SJCRH30 (cell line): ENCODE results near the gene KBTBD13. TPM values are rescaled to one million over a fixed set of nuclear protein-coding genes. Genes with fewer than 3 reads are reported as not detected.
"Not testable (repeated sequence)": the region's sequence is repeated elsewhere in the genome, so short reads cannot be mapped to it uniquely, and the experiment has no call there.

Source experiments
- DNase-seq, 2 experiments: peaks; one replicate each; pipeline ENCODE4 v3.0.0-alpha.2; 2015 to 2020
- H3K27ac ChIP-seq: fragments of 250-450 bp; sonication (Bioruptor Pico); 2 replicates; pipeline ENCODE4 v1.5.1; 2020; ENCODE audit warnings: mild to moderate bottlenecking, moderate library complexity
- H3K27me3 ChIP-seq: fragments of 250-450 bp; sonication (Bioruptor Pico); 2 replicates; pipeline ENCODE4 v1.5.1; 2020; ENCODE audit warnings: mild to moderate bottlenecking, moderate library complexity
- H3K36me3 ChIP-seq: fragments of 250-450 bp; sonication (Bioruptor Pico); 2 replicates; pipeline ENCODE4 v1.5.1; 2020; ENCODE audit warnings: mild to moderate bottlenecking, moderate library complexity
- H3K4me1 ChIP-seq: fragments of 250-450 bp; sonication (Bioruptor Pico); 2 replicates; pipeline ENCODE4 v1.5.1; 2020; ENCODE audit warnings: mild to moderate bottlenecking, moderate library complexity
- H3K4me3 ChIP-seq: fragments of 250-450 bp; sonication (Bioruptor Pico); 2 replicates; pipeline ENCODE4 v1.5.1; 2020; ENCODE audit warnings: mild to moderate bottlenecking, moderate library complexity
- H3K9me3 ChIP-seq: fragments of 250-450 bp; sonication (Bioruptor Pico); replicated peaks from 2 replicates; pipeline ENCODE4 v1.5.1; 2020; ENCODE audit warnings: mild to moderate bottlenecking, moderate library complexity
- total RNA-seq: library from RNA; depleted of rRNA; stranded (reverse); fragments of >200 nt; shearing (Covaris generic); gene quantifications from 2 replicates; pipeline ENCODE4 v1.2.3, GENCODE V29; 2014

The KBTBD13 gene
- total RNA-seq, 1 experiment from 2014 or later, result 0.08 TPM

DNA sequence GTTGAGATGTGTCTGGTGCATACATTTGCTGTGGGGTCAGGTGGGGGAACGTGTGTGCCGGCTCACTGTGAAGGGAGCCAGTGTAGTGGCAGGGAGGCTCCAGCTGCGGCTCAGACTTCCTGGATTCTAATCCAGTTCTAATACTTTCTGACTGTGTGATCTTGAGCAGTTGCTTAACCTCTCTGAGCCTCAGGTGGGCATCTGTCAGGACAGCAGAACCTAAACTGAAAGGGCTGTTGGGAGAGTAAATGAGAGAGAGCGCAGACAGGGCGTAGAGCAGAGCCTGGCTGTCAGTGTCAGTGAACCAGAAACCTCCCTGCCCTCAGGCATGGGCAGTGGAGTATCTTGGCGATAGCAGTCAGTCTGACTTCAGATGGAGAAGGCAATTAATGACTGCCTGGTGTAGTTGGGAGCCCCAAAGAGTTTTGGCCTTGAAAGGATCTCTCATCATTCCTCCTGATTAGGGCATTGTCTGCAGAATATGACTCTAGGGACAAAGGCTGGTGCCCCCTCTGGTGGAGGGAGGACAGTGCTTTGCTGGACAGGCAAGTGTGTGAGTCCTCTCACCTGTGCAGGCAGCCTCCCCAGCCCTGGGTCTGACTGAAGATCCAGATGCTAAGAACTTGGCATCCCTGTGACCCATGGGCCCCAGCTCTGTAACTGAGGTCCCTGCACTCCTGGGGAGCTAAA lies 9.6 kb downstream of the KBTBD13 start:
- peak in 1 of 2 experiments; percentile 41 for DNase-seq
- H3K27me3 ChIP-seq, result no peaks in the 10 kb centered on the region

GRCh38 chr15:65086680-65087111 lies 10.2 kb downstream of the KBTBD13 start:
- H3K27me3 ChIP-seq, result no peaks in the 10 kb centered on the region
- peaks cover 55% of the 10 kb centered on the region for H3K4me1 ChIP-seq
- H3K4me3 ChIP-seq, result no peak overlapping the region
- no peak overlapping the region for H3K27ac ChIP-seq
- DNase-seq, result peak; percentile 38 to 39
- H3K36me3 ChIP-seq, result no peaks in the 10 kb centered on the region
- no peaks in the 10 kb centered on the region for H3K9me3 ChIP-seq

More for the DNA sequence above, 9.6 kb downstream of the KBTBD13 start:
- peaks cover 57% of the 10 kb centered on the region for H3K4me1 ChIP-seq
- no peaks in the 10 kb centered on the region for H3K9me3 ChIP-seq
- H3K4me3 ChIP-seq, result no peak overlapping the region
- no peaks in the 10 kb centered on the region for H3K36me3 ChIP-seq
- H3K27ac ChIP-seq, result no peak overlapping the region

DNA sequence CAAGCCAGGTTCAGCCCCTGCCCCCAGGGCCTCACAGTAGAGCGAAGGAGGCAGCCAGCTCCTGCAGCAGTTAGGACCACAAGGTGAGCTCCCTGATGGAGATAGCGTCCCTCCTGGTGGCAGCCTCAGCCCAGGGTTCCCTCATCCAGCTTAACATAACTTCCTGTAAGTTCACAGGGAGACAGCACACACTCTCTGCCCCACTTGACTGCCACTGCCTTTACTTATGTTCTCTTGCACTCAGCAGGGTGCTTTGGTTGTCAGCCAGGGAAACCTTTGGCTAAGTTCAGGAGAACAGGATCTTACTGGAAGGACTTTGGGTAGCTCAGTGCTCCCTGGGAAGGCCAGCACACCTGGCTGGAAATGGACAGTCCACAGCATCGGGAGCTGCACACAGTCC lies 10.9 kb downstream of the KBTBD13 start:
- H3K4me3 ChIP-seq, result no peak overlapping the region
- H3K36me3 ChIP-seq, result no peaks in the 10 kb centered on the region
- no peaks in the 10 kb centered on the region for H3K27me3 ChIP-seq
- H3K9me3 ChIP-seq, result no peaks in the 10 kb centered on the region
- no peak overlapping the region for H3K27ac ChIP-seq
- peaks cover 48% of the 10 kb centered on the region for H3K4me1 ChIP-seq
- no peak for DNase-seq

DNA sequence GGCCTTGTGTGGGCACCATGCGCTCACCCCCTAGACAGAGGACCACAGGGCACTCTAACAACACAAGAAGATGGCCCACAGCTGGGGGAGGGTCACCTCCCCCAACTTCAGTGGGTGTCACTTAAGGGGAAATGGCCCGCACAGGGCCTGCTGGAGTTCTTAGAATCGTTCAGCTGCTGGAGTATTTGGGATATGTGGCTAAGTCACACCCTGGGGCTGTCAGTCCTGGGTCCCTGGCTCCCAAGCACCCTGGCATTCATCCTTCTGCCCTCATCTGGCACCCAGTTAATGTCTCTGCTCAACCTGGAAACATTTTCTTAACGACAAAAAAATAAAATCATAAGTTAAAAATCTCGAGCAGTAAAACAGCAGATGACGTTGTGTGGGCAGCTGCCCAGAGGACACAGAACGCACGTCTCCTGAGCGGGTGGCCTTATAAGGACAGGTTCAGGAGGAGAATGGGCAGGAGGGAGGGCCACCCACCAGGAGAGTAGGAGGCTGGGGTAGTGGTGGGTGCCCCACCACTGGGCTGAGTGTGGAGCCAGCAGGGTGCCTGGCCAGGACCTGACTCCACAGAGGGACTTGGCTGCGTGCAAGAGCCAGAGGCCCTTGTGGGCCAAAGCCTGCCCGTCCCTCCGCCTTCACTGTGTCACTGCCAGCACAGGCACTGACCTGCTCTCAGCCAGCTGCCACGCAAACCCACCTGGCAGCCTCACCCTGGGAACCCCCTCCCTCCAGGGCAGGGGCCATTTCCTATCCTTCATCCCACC lies 11.5 kb downstream of the KBTBD13 start:
- Histone ChIP-seq H3K36me3 (no peaks in the 10 kb centered on the region), H3K27me3 (no peaks in the 10 kb centered on the region), H3K27ac (no peak overlapping the region), H3K9me3 (no peaks in the 10 kb centered on the region), H3K4me3 (no peak overlapping the region), H3K4me1 (peaks cover 41% of the 10 kb centered on the region)
- peak; percentile 32 to 36 for DNase-seq

GRCh38 chr15:65088643-65089021 lies 12.1 kb downstream of the KBTBD13 start:
- Histone ChIP-seq H3K27me3 (no peaks in the 10 kb centered on the region), H3K27ac (no peak overlapping the region), H3K36me3 (no peaks in the 10 kb centered on the region), H3K4me1 (peaks cover 35% of the 10 kb centered on the region; the same call in 1 of the 2 replicates), H3K9me3 (no peaks in the 10 kb centered on the region), H3K4me3 (no peak overlapping the region)
- no peak for DNase-seq

DNA sequence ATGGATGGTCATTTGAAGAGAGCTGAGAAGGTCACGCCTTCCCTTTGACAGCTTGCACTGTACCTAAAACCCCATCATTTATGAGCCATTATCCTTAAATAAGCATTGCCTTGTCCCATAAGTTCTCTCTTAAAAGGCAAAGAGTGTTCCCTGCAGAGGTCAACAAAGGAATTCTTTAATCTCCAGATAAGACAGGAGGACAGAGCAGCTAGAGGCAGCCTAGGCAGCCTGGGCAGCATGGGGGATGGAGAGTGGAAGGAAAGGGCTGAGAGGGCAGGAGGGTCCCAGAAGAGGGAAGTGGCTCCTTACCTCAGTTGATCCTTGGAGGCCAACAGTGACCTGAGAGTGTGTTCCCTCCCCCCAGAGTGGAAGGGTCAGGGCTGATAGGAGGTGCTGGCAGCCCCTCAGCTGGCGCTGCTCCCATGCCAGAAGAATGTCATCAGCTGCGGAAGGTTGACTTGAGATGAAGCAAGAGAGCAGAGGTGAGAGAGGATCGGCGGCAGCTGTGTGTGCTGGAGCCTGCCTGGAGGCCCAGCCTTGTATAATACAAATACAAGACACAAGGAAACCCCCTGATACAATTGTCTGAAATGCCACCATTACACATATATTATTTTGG lies 12.8 kb downstream of the KBTBD13 start:
- no peaks in the 10 kb centered on the region for H3K36me3 ChIP-seq
- peaks cover 28% of the 10 kb centered on the region; the same call in 1 of the 2 replicates for H3K4me1 ChIP-seq
- H3K27ac ChIP-seq, result no peak overlapping the region; the same call in 1 of the 2 replicates
- peak; percentile 47 to 52 for DNase-seq
- H3K4me3 ChIP-seq, result no peak overlapping the region
- no peaks in the 10 kb centered on the region for H3K27me3 ChIP-seq
- no peaks in the 10 kb centered on the region for H3K9me3 ChIP-seq

DNA sequence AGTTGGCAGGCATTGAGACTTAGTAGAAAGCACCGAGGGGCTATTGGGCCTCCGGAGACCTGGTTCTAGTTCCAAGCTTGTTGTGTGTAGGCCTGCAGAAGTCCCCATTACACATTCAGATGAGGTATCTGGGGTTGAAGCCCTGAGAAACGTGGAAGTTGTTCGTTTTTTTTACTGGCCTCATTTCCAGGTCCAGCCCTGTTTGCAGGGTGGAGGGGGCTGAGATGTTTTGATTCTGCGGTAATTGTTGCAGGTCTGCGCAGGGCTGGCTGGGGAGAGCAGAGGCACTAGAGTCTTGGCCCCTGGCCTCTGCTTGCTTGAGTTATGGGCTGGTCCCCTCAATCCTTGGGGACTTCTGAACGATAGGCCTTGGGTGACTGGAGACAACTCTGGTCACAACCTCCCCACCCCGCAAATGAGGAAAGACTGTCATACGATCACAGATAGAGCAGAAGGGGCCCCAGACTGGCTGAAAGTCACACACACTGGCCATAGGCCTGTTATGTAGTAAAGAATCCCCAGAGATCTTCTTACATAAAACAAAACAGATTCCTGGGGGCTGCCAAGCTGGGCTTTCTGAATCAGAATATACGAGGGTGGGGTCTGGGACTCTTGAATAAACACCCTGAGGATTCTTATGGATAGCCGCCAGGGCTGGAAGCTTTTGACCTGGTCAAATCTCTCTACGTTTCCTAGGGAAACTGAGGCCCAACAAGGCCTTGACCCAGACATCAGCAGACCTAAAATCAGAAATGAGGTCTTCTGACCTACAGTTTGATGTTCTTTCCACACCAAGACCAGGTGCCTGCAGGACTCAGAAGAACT lies 15.6 kb downstream of the KBTBD13 start:
- H3K9me3 ChIP-seq, result no peaks in the 10 kb centered on the region

GRCh38 chr15:65092911-65093792 lies 16.6 kb downstream of the KBTBD13 start:
- H3K27me3 ChIP-seq, result no peaks in the 10 kb centered on the region
- H3K27ac ChIP-seq, result no peak overlapping the region
- H3K36me3 ChIP-seq, result no peaks in the 10 kb centered on the region
- no peak overlapping the region for H3K4me3 ChIP-seq
- H3K4me1 ChIP-seq, result peaks cover 43% of the 10 kb centered on the region
- no peaks in the 10 kb centered on the region for H3K9me3 ChIP-seq
- no peak for DNase-seq

More for the DNA sequence above, 15.6 kb downstream of the KBTBD13 start:
- no peak for DNase-seq
- no peak overlapping the region for H3K4me3 ChIP-seq
- H3K27ac ChIP-seq, result no peak overlapping the region
- H3K36me3 ChIP-seq, result no peaks in the 10 kb centered on the region
- peaks cover 47% of the 10 kb centered on the region for H3K4me1 ChIP-seq
- no peaks in the 10 kb centered on the region for H3K27me3 ChIP-seq

DNA sequence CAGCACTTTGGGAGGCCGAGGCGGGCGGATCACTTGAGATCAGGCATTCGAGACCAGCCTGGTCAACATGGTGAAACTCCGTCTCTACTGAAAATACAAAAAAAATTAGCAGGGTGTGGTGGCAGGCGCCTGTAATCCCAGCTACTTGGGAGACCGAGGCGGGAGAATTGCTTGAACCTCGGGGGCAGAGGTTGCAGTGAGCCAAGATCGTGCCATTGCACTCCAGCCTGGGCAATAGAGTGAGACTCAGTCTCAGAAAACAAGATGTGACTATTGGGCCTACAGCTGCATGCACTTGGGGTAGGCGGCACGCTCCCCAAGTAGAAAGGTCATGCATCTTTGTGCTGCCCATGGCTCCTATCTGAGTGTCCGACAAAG lies 17.2 kb downstream of the KBTBD13 start:
- not testable (repeated sequence) for H3K27ac ChIP-seq, H3K36me3 ChIP-seq, H3K4me3 ChIP-seq, H3K27me3 ChIP-seq, DNase-seq, H3K9me3 ChIP-seq
- peaks cover 38% of the 10 kb centered on the region for H3K4me1 ChIP-seq

GRCh38 chr15:65094294-65094995 lies 17.9 kb downstream of the KBTBD13 start:
- Histone ChIP-seq H3K9me3 (no peaks in the 10 kb centered on the region), H3K4me1 (peaks cover 31% of the 10 kb centered on the region), H3K4me3 (no peak overlapping the region), H3K27ac (no peak overlapping the region), H3K36me3 (0 out of 2 replicates have a peak, but pooled peaks cover 7% of the 10 kb centered on the region), H3K27me3 (no peaks in the 10 kb centered on the region)
- DNase-seq, result no peak

DNA sequence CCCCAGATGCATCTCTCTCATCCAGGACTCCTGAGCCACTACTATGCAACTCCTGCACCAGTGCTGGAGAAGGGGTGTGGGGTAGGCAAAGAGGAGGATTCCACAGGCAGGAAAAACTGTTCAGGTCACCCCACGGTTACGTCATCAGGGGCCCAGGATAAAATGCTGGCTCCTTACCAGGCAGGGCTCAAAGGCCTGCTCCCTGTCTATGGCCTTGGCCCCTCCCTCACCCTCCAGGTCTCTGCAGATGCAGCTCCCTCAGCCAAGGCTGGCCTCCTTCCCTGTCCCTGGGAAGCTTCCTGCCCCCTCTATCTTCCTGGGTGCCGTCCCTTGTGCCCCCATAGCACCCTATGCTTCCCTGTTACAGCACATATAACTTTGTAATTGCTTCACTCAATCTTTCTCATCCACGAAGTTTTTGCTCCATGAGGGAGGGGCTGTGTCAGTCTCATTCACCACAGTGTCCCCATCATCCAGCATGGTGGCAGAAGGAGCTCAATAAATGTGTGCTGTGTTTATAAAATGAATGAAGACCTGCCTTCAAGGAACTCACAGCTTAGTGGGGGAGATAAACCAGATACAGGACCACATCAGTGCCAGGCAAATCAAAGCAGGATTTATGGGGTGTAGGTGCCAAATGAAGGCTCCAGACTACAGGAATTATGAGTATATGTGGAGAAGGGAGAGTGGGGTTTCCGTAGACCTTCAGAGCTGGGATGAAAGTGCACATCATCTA lies 18.6 kb downstream of the KBTBD13 start:
- no peak for DNase-seq
- H3K4me3 ChIP-seq, result no peak overlapping the region
- H3K36me3 ChIP-seq, result 0 out of 2 replicates have a peak, but pooled peaks cover 7% of the 10 kb centered on the region
- H3K27ac ChIP-seq, result no peak overlapping the region; the same call in 1 of the 2 replicates
- no peaks in the 10 kb centered on the region for H3K9me3 ChIP-seq
- H3K4me1 ChIP-seq, result peaks cover 29% of the 10 kb centered on the region
- H3K27me3 ChIP-seq, result no peaks in the 10 kb centered on the region

- Histone ChIP-seq H3K4me1 (peaks cover 29% of the 10 kb centered on the region), H3K27ac (no peak overlapping the region; the same call in 1 of the 2 replicates), H3K4me3 (no peak overlapping the region), H3K27me3 (no peaks in the 10 kb centered on the region), H3K36me3 (0 out of 2 replicates have a peak, but pooled peaks cover 7% of the 10 kb centered on the region), H3K9me3 (no peaks in the 10 kb centered on the region)
- DNase-seq, result no peak
Measured at GRCh38 chr15:65095747-65096104, 19.2 kb downstream of the KBTBD13 start.
